Activated naive CD8-positive, alpha-beta T cell treated with anti-CD3 and anti-CD28 coated beads, Interleukin-2, amount 50 U/mL, for 24 hours (primary cell): ENCODE data around the gene KIF4A.
"Not testable (repeated sequence)": the region's sequence is repeated elsewhere in the genome, so short reads cannot be mapped to it uniquely, and the experiment has no call there.

ENCODE experiments used
- ATAC-seq: fragments of 150-1000 bp; cut with Tn5 transposase; one replicate; pipeline ENCODE4 v1.10.0; 2021
- DNase-seq: peaks from one replicate; pipeline ENCODE4 v3.0.0; 2021
- H3K27ac Mint-ChIP-seq: one replicate; pipeline ENCODE4 v1.8.0; 2021; ENCODE audit warnings: mild to moderate bottlenecking, mixed read lengths
- H3K27me3 Mint-ChIP-seq: one replicate; pipeline ENCODE4 v1.8.0; 2021; ENCODE audit warnings: mixed read lengths
- H3K36me3 Mint-ChIP-seq: one replicate; pipeline ENCODE4 v1.8.0; 2021; ENCODE audit warnings: low read depth, mixed read lengths
- H3K4me1 Mint-ChIP-seq: one replicate; pipeline ENCODE4 v1.8.0; 2021; ENCODE audit warnings: mixed read lengths
- H3K4me3 Mint-ChIP-seq: one replicate; pipeline ENCODE4 v1.8.0; 2021; ENCODE audit warnings: mild to moderate bottlenecking, moderate library complexity, mixed read lengths
- H3K9me3 Mint-ChIP-seq: one replicate; pipeline ENCODE4 v1.8.0; 2021; ENCODE audit warnings: mixed read lengths

The KIF4A gene

DNA sequence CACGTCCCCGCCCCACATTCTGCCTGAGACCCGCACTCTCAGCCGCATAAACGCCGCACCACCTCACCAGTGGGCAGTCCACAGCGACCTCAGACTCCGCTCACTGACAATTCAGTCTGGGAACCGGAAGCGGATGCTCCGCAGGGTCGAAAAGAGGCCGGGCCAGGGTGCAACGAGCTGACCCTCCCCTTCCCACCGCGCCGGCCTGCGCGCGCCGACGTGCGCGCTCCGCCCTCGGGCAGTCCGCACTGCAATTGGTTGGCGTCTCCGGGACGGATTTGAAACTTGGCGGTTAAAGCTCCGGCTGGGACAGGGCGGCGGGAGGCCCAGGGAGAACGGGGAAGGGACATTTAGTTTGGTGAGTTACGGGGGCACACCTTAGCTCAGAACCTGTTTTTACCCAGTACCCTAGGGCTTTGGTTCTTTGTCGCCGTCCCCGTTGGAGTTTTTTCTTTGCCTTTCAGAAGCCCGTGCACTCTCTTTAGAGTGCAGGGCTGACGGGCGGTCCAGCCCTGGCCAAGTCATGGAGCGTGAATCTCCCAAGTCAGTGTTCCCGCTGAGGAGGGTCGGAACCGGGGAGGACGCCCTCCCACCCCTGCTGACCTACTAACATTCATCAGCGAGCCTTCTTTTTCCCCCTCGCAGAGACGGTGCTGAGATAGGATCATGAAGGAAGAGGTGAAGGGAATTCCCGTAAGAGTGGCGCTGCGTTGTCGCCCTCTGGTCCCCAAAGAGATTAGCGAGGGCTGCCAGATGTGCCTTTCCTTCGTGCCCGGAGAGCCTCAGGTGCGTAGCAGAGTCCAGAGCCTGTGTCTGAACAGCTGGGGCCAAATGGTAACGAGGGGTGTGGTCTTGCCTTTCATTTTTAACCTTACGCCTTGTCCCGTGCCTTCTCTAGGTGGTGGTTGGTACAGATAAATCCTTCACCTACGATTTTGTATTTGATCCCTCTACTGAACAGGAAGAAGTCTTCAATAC lies at the start of gene KIF4A, which contains the start of gene PDZD11:
KIF4A (plus strand) TSS at position 312 of the 978 bp plus-strand sequence; CDS start at position 667, 355 bp downstream.
PDZD11 (minus strand) TSS at position 135 of the 978 bp plus-strand sequence. CDS start 586 bp downstream, outside the sequence.
- DNase-seq, result peak; percentile 80

DNA sequence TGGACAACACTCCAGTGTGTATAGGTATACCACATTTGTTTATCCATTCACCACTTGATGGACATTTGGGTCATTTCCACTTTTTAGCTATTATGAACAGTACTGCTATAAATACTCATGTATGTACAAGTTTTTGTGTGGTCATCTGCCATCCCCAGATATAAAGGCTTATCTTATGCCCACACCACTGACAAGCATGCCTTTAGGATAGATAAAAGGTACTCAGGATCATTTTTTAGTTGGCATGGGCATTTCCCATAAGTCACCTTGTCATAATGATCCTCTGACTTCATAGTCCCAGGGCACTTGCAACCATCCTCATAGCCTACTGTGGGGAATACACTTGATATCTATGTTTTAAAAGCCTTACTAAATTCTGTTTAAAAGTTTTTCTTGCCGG lies 49.2 kb upstream of the KIF4A start:
- Mint-ChIP-seq H3K4me1 (peaks cover 34% of the 10 kb centered on the region), H3K36me3 (no peaks in the 10 kb centered on the region), H3K27ac (no peak overlapping the region), H3K9me3 (no peaks in the 10 kb centered on the region), H3K4me3 (no peak overlapping the region), H3K27me3 (no peaks in the 10 kb centered on the region)
- ATAC-seq (no peak), DNase-seq (no peak)

More for the DNA sequence above, at the start of gene KIF4A, which contains the start of gene PDZD11:
- H3K27me3 Mint-ChIP-seq, result no peaks in the 10 kb centered on the region
- peaks cover 19% of the 10 kb centered on the region for H3K4me1 Mint-ChIP-seq
- peak within 1 kb of the TSS; percentile 91 for H3K4me3 Mint-ChIP-seq
- peak within 1 kb of the TSS; percentile 75 for H3K27ac Mint-ChIP-seq
- no peaks in the 10 kb centered on the region for H3K9me3 Mint-ChIP-seq
- peaks cover 12% of the 10 kb centered on the region for H3K36me3 Mint-ChIP-seq
- peak; percentile 99 for ATAC-seq

DNA sequence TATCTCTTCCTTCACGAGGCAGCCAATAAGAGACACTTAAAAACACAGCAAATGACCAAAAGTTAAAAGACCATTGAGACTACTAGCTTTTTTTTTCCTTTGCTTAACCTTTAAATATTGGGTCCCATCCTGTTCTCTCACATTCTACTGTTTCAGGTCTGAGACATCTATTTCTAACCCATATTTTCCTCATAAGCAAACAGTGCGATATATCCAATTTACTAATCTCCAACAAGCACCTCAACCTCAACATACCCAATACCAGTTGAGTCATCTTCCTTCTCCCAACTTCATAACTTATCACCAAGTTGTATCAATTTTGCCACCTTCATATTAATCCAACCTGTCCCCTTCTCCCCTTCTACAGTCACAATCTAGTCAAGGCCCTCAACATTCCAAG lies 48.4 kb upstream of the KIF4A start:
- Mint-ChIP-seq H3K27me3 (no peaks in the 10 kb centered on the region), H3K36me3 (no peaks in the 10 kb centered on the region), H3K27ac (peak overlapping the region; percentile 41), H3K4me3 (no peak overlapping the region), H3K4me1 (peaks cover 28% of the 10 kb centered on the region), H3K9me3 (no peaks in the 10 kb centered on the region)
- DNase-seq, result no peak
- ATAC-seq, result peak; percentile 50

GRCh38 chrX:70243601-70244000 lies 46.3 kb upstream of the KIF4A start:
- H3K36me3 Mint-ChIP-seq, DNase-seq, H3K9me3 Mint-ChIP-seq, H3K4me3 Mint-ChIP-seq, H3K27ac Mint-ChIP-seq, H3K27me3 Mint-ChIP-seq, ATAC-seq: not testable (repeated sequence)
- H3K4me1 Mint-ChIP-seq, result peaks cover 15% of the 10 kb centered on the region

DNA sequence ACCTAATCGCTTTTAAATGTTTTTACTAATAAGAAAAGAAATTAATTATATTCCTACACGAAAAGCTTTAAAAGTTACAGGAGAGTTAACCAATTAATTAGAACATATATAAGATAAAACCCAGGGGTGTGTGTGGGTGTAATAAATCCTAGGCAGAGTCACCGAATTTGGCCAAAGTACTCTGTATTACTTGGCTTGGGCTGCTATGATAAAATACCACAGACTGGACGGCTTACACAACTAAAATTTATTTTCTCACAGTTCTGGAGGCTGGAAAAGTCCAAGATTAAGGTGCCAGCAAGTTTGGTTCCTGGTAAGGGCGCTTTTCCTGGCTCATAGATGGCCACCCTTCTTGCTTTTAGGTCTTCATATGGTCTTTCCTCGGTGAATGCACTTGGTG lies 45.0 kb upstream of the KIF4A start:
- no peak overlapping the region for H3K27ac Mint-ChIP-seq
- peaks cover 15% of the 10 kb centered on the region for H3K4me1 Mint-ChIP-seq
- H3K4me3 Mint-ChIP-seq, result no peak overlapping the region
- H3K27me3 Mint-ChIP-seq, result no peaks in the 10 kb centered on the region
- H3K9me3 Mint-ChIP-seq, result no peaks in the 10 kb centered on the region
- ATAC-seq, result no peak
- no peaks in the 10 kb centered on the region for H3K36me3 Mint-ChIP-seq
- no peak for DNase-seq

GRCh38 chrX:70247252-70247651 lies 42.7 kb upstream of the KIF4A start:
- no peak for ATAC-seq
- Mint-ChIP-seq H3K9me3 (no peaks in the 10 kb centered on the region), H3K4me1 (peaks cover 9% of the 10 kb centered on the region)

DNA sequence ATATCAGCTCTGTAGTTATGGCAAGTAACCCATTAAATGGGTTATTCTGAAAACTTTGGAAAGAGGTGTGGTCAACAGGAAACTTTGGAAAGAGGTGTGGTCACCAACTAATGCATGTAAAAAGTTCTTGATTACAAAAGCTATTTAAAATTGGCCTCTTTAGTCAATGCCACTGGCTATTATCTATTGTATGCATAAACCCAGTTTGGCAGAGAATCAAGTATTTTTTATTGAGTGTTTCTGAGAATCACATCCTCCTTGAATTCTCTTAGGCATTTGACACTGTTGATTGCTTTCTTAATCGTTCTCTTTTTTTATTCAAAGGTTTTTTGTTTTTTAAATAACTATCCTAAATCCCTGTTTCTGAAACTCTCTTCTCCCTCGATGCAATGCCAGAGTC lies 37.4 kb upstream of the KIF4A start:
- peaks cover 7% of the 10 kb centered on the region for H3K9me3 Mint-ChIP-seq
- peaks cover 27% of the 10 kb centered on the region for H3K4me1 Mint-ChIP-seq
- H3K27me3 Mint-ChIP-seq, result no peaks in the 10 kb centered on the region
- peaks cover 4% of the 10 kb centered on the region for H3K36me3 Mint-ChIP-seq
- ATAC-seq (no peak), DNase-seq (no peak)
- H3K27ac Mint-ChIP-seq, result peak overlapping the region; percentile 88
- H3K4me3 Mint-ChIP-seq, result no peak overlapping the region

More at GRCh38 chrX:70247252-70247651, 42.7 kb upstream of the KIF4A start:
- Mint-ChIP-seq H3K27me3 (no peaks in the 10 kb centered on the region), H3K36me3 (no peaks in the 10 kb centered on the region), H3K4me3 (no peak overlapping the region), H3K27ac (no peak overlapping the region)
- DNase-seq, result no peak

DNA sequence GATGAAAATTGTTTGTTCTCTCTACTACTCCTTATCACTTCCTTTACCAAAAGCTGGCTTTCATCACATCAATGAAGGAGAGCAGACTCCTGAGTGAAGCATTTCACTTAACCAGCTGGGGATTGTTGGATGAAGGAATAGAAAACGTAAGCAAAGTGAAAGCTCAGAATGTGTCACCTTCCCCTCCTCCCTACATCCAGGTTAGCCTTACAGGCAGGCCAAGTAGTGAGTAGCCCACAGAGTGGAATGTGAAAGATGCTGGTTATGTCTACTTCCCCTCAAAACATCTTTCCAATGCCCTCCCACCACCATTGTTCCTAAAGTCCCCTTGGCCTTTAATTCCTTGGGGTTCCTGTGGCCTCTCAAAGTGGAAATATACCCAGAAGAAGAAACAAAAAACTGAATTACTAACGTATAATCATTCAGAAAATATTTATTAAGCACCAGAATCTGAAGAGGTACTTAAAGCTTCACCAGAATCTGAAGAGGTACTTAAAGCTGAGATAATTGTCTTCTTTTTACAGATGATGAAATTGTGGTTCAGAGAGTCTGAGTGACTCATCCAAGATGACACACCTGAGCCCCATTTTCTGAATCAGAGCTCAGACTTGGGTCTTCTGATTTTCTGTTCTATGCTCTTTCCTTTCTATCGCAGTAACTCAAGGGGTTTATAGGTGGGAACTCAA lies 36.4 kb upstream of the KIF4A start:
- Mint-ChIP-seq H3K9me3 (peaks cover 7% of the 10 kb centered on the region), H3K27me3 (no peaks in the 10 kb centered on the region), H3K4me3 (no peak overlapping the region), H3K4me1 (peaks cover 27% of the 10 kb centered on the region), H3K27ac (peak overlapping the region; percentile 88), H3K36me3 (peaks cover 4% of the 10 kb centered on the region)
- DNase-seq (no peak), ATAC-seq (peak; percentile 75)

GRCh38 chrX:70254063-70254400 lies 35.9 kb upstream of the KIF4A start:
- no peak overlapping the region for H3K4me3 Mint-ChIP-seq
- H3K9me3 Mint-ChIP-seq, result peaks cover 7% of the 10 kb centered on the region
- H3K27me3 Mint-ChIP-seq, result no peaks in the 10 kb centered on the region
- H3K36me3 Mint-ChIP-seq, result peaks cover 4% of the 10 kb centered on the region
- DNase-seq, result no peak
- peak; percentile 26 for ATAC-seq
- H3K4me1 Mint-ChIP-seq, result peaks cover 27% of the 10 kb centered on the region
- H3K27ac Mint-ChIP-seq, result peak overlapping the region; percentile 88

DNA sequence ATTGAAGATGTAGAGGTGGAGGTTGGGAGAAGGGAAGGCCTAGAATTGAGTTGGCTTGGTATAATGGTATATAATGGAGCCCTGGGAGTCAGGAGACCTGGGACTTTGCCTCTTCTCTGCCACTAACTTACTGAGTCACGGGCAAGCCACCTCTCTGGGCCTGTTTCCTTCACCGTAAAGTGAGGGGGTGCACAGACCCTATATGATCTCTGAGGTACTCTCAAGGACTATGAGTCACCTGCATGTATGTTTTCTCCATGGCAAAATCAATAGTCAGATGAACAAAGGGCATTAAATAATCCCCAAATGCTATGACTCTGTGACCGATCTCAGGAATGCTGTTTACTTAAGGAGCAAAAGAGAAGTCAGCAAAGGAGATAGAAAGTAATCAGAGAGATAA lies 35.0 kb upstream of the KIF4A start:
- Mint-ChIP-seq H3K9me3 (peaks cover 7% of the 10 kb centered on the region), H3K4me1 (peaks cover 27% of the 10 kb centered on the region), H3K36me3 (peaks cover 4% of the 10 kb centered on the region), H3K27me3 (no peaks in the 10 kb centered on the region), H3K4me3 (no peak overlapping the region), H3K27ac (no peak overlapping the region)
- DNase-seq (no peak), ATAC-seq (peak; percentile 48)

DNA sequence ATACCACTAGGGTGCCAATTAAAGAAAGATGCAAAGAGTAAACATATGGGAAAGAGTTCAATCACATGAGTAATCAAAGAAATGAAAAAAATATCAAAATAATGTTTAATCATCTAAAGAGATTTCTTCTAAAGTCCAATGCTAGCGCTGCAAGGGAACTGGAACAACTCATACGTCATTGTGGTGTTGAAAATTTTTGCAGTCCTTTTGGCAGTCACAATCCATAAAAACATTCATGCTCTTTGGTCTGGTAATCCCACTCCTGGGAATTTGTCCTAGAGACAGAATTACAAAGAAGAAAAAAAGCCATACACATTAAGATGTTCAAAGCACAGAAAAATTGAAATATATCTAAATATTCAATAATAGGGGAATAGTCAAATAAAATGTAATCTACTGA lies 34.5 kb upstream of the KIF4A start:
- Mint-ChIP-seq H3K36me3 (peaks cover 4% of the 10 kb centered on the region), H3K4me3 (no peak overlapping the region), H3K27me3 (no peaks in the 10 kb centered on the region), H3K4me1 (peaks cover 27% of the 10 kb centered on the region), H3K9me3 (peaks cover 7% of the 10 kb centered on the region), H3K27ac (no peak overlapping the region)
- ATAC-seq (no peak), DNase-seq (no peak)

GRCh38 chrX:70257423-70258288 lies 32.2 kb upstream of the KIF4A start:
- Mint-ChIP-seq H3K9me3 (peaks cover 7% of the 10 kb centered on the region), H3K4me1 (peaks cover 27% of the 10 kb centered on the region), H3K36me3 (peaks cover 4% of the 10 kb centered on the region), H3K4me3 (no peak overlapping the region), H3K27me3 (no peaks in the 10 kb centered on the region), H3K27ac (no peak overlapping the region)
- DNase-seq (no peak), ATAC-seq (no peak)

- H3K27me3 Mint-ChIP-seq, result no peaks in the 10 kb centered on the region
- no peak within 1 kb of the TSS for H3K4me3 Mint-ChIP-seq
- ATAC-seq, result no peak
- DNase-seq, result no peak
- peaks cover under 1% of the 10 kb centered on the region for H3K36me3 Mint-ChIP-seq
- no peaks in the 10 kb centered on the region for H3K9me3 Mint-ChIP-seq
- H3K4me1 Mint-ChIP-seq, result peaks cover 4% of the 10 kb centered on the region
- no peak within 1 kb of the TSS for H3K27ac Mint-ChIP-seq
These were observed 29.8 kb upstream of the KIF4A start, which contains the start of gene P2RY4 for GRCh38 chrX:70260104-70260503. TSS of gene P2RY4 (minus strand) at chrX:70260204. CDS start at chrX:70259624, 580 bp downstream.

DNA sequence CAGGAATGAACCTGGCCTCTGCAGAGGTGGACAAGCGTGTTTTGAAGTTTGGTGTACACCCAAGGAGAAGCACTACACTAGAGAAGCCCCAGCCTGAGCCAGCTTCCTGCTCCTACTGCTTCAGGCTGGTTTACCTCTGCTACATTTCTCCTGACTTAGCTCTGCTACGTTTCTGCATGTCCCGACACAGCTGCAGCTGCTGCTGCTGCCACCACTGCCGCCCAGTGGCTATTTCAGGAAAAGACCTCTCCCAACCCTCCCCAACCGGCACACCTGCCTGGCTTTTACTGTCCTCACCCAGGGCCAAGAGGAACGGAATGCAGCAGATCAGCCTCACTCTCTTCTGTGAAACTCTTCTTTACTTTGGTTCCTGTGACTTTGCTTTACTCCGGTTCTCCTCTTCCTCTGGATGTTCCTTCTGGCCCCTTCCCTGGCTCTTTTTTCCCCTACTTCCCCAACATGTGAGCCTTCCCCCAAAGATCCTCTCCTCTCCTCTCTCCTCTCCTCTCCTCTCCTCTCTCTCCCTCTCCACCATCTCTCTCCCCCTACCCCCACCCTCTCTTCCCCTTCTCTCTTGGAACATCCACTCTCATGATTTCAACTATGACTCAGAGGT lies 26.8 kb upstream of the KIF4A start:
- H3K36me3 Mint-ChIP-seq, result no peaks in the 10 kb centered on the region
- H3K9me3 Mint-ChIP-seq, result no peaks in the 10 kb centered on the region
- no peaks in the 10 kb centered on the region for H3K27me3 Mint-ChIP-seq
- peak; percentile 38 for DNase-seq
- ATAC-seq, result peak; percentile 76
- no peak overlapping the region for H3K4me3 Mint-ChIP-seq
- peaks cover 2% of the 10 kb centered on the region for H3K4me1 Mint-ChIP-seq
- no peak overlapping the region for H3K27ac Mint-ChIP-seq
